Activated CD4-positive, alpha-beta T cell treated with anti-CD3 and anti-CD28 coated beads, Interleukin-2, amount 50 U/mL, for 24 hours (primary cell): ENCODE data around the gene ATXN10.

Experiments used
- DNase-seq, 2 donors: peaks; one replicate each; pipeline ENCODE4 v3.0.0-alpha.2; 2020; ENCODE audit warnings: low read depth in 1 of 2, low spot score in 1 of 2

Gene ATXN10

DNA sequence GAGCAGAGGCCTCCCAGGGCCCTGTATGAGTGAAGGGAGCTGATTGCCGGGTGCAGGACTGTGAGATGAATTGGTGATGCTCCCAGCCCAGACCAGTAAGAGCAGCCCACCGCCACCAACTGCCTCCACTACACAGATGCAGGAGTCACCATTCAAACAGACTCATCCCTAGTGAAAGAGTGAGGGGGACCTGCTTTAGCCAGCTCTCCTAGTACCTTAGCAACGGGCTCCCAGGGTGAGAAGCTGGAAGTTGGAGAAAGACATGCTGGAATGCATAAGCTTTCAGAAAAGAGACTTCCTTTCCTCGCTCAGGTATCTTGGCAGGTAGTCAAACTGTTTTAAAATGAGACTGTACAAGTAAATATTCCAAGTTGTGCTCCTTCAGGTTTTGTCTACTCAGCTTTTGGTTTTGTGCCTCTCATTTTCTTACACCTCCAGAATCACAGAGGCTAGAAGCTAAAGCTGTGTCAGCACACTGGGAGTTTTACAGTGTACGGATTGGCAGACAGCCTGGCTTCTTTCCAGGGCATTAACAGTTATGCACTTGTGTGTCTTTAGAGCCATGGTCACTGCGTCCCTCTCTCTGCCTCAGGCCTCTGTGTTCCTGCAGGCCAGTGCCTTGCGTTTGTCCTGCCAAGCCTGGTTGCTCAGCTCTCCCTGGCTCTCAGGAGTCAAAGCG lies 146.2 kb downstream of the ATXN10 start:
- DNase-seq = no peak

GRCh38 chr22:45818424-45819085 lies 146.9 kb downstream of the ATXN10 start:
- DNase-seq = no peak

- DNase-seq = no peak
These were observed 147.7 kb downstream of the ATXN10 start for GRCh38 chr22:45819305-45819704.

DNA sequence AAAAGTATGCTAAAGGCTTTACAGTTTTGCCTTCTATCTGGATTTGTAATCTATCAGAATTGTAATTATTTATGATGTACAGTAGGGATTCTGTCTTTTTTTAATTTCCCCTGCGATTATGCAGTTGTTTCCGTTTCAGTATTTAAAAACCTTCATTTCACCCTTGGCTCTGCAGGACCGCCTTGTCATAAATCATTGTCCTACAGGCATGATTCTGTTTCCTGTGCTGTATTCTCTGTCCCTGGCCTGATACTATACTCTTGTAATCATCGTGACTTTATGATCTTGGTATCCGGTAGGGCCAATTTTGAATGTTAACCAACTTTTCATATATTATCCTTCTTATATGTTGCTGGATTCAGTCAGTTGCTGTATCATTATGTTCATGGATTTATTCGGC lies 151.7 kb downstream of the ATXN10 start:
- no peak for DNase-seq

- DNase-seq = no peak
These were observed 154.9 kb downstream of the ATXN10 start for GRCh38 chr22:45826520-45826919.

GRCh38 chr22:45828841-45829240 lies 157.2 kb downstream of the ATXN10 start:
- no peak for DNase-seq

DNA sequence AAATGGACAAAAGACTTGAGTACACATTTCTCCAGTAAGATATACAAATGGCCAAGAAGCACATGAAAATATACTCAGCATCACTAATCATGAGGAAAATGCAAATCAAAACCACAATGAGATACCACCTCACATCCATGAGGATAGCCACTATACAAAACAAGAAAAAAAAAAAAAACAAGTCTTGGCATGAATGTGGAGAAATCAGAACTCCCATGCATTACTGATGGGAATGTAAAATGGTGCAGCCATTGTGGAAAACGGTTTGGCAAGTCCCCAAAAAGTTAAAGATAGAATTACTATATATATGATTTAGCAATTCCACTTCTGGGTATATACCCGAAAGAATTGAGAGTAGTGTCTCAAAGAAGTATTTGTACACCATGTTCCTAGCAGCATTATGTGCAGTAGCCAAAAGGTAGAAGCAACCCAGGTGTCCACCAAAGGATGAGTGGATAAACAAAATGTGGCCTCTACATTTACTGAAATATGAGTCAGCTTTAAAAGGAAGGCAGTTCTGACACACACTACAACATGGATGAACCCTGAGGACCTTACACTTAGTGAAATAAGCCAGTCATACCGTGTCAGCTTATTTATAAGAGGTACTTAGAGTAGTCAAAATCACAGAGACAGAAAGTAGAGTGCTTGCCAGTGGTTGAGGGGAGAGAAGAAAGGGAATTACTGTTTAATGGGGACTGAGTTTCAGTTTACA lies 159.1 kb downstream of the ATXN10 start:
- DNase-seq = no peak

DNA sequence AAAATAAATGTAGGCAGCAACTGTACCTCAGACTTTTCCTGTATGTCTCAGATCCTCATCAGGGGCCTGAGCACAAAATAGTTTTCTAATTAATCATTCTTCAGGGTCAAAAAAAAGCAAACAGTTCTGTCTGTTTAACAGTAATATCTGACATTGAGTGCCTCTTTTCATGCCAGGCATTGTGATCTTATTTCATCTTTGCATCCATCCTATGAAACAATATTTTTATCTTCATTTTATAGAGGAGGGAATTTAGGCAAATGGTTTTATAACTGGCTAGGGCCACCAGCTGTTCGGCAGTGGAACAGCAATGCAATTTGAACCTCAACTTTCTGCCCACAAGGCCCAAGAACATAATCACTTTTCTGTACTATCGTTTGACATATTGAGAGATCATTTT lies 159.8 kb downstream of the ATXN10 start:
- no peak for DNase-seq

- no peak for DNase-seq
These were observed 160.5 kb downstream of the ATXN10 start for GRCh38 chr22:45832180-45832579.

DNA sequence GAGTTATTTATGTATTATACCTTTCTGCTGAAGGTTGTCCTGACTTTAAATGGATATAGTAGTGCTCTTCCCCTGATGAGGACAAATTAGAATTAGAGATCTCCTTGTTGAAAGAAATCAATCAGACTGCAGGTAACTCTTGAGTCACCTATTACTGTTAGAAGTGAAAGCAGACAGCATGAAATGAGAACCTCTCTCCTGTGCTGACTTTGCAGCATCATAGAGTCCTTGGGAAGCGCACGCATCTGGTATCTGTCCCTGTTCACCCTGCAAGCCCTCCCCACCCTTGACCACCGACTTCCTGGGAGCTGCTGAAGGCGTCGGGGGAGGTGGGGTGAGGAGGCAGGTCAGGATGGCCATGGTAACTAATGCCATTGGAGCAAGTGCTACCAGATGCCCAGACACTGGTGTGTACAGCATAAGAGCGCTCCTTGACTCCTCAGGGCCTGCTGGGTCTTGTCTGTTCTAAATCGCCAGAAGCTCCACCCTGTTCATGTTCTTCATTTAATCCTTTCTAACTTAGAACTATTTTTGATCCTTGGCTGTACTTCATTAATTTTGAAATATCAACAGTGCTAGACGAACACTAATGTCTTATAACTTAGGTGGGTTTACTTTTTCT lies 161.4 kb downstream of the ATXN10 start:
- DNase-seq = no peak

DNA sequence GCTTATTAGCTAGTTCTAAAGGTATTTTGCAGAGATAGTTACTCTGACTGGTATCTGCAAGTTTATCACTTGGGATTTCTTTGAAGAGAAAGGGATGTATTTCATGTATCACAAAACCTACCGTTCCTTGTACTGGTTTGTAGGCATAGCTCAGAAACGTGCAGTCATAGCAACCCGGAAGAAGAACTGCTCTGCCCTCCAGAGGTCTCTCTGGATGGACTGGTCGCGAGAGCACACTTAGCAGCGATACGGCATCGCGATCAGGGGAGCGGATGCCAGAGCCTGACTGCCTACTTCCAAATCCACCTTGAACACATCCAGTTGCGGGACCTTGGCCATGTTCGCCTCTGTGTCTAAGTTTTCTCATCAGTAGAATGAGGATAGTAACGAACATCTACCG lies 162.0 kb downstream of the ATXN10 start:
- DNase-seq = no peak

- DNase-seq = no peak
These were observed 162.6 kb downstream of the ATXN10 start for GRCh38 chr22:45834241-45834640.

- no peak for DNase-seq
These were observed 163.2 kb downstream of the ATXN10 start for GRCh38 chr22:45834795-45835194.

- DNase-seq = no peak
These were observed 165.0 kb downstream of the ATXN10 start for GRCh38 chr22:45836418-45837169.

GRCh38 chr22:45837508-45837907 lies 165.9 kb downstream of the ATXN10 start:
- DNase-seq = no peak

DNA sequence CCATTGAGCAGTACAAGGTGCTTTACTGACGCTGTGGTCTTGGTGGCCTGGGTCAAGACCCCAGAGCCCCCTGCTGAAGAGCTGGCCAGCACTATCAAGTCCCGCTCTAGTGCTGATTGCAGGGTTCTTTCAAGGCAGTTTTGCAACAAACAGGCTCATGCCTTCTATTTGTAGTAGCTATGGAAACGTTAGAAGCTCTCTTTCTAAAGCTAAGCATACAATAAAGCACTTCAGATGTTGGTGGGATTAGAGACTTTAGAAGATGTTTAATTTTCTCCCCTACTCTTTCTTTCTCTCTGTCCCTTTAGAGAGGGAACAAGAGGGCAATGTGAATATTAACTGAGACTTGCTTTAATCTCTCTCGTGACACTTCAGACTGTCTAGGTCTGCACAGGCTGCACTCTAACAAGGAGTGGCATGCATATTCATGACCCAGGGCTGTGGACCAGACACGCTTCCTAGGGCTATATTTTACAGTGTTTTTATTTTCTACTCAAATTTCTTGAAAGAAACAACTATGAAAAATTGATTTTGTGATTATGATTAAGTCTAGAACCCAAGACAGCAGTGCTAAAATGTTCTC lies 166.8 kb downstream of the ATXN10 start:
- no peak for DNase-seq

DNA sequence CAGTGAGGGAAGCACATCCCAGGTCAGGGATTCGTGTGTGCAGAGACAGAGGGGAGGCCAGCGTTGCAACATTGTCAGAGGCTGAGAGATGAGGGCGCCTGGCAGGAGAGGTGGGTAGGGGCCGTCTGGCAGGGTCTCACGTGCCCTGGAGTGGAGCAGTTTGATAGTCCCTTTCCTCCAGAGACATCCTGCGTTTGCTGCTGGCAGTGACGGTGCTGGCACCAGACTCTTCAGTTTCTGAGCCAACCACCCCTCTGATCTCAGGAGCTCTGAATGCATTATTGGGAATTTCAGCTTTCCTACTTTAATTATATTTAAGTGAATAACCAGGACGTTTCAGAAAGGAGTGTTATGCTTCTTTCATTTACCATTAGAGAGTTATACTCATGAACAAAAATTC lies 168.8 kb downstream of the ATXN10 start:
- DNase-seq = no peak

- no peak for DNase-seq
These were observed 170.8 kb downstream of the ATXN10 start for GRCh38 chr22:45842291-45842991.

DNA sequence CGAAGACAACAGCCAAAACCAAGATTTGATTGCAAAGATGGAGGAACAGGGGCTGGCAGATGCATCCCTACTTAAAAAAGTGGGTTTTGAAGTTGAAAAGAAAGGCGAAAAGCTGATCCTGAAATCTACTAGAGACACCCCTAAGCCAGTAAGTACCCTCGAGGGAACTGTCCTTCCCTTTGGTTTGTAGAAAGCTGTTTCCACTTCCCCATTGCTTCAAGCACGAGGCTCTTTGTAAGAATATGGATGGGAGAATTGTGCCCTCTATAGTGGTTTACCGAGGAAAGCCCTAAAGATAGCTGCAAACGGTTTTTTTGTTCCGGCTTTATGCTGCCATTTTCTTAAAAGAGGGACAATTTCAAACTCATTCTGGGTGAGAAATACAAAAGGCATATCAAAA lies 171.4 kb downstream of the ATXN10 start:
- DNase-seq = no peak

- DNase-seq = no peak
These were observed 172.4 kb downstream of the ATXN10 start for GRCh38 chr22:45843986-45844385.
